Fibroblast of skin of right biceps (primary cell): Measurements from ENCODE around the gene SLC36A3.
"Not testable (repeated sequence)": the region's sequence is repeated elsewhere in the genome, so short reads cannot be mapped to it uniquely, and the experiment has no call there.

ENCODE experiments used
- DNase-seq: peaks from one replicate; pipeline ENCODE4 v3.0.0-alpha.2; 2013

Gene SLC36A3

GRCh38 chr5:151236888-151237287 lies 66.7 kb downstream of the SLC36A3 start:
- DNase-seq, result no peak

- not testable (repeated sequence) for DNase-seq
Measured at GRCh38 chr5:151235239-151235571, 68.4 kb downstream of the SLC36A3 start.

- DNase-seq, result peak; percentile 17
Measured at GRCh38 chr5:151234476-151235238, 68.9 kb downstream of the SLC36A3 start.

GRCh38 chr5:151233616-151234085 lies 69.9 kb downstream of the SLC36A3 start:
- no peak for DNase-seq

GRCh38 chr5:151231359-151231758 lies 72.2 kb downstream of the SLC36A3 start:
- no peak for DNase-seq

- no peak for DNase-seq
Measured at GRCh38 chr5:151230048-151230680, 73.4 kb downstream of the SLC36A3 start.

- no peak for DNase-seq
Measured at GRCh38 chr5:151228986-151229385, 74.6 kb downstream of the SLC36A3 start.

- no peak for DNase-seq
Measured at GRCh38 chr5:151227918-151228447, 75.6 kb downstream of the SLC36A3 start.
